Measurements from ENCODE around the gene TMED1. TPM values are rescaled to one million over a fixed set of nuclear protein-coding genes. Genes with fewer than 3 reads are reported as not detected.
A peak's percentile ranks its signal among the peaks of the same experiment; 100 is the strongest.

The TMED1 gene
- total and polyA plus RNA-seq, 2 of the 4 experiments (the other 2 are of a cell fraction): 37.6 to 41.4 TPM

- ATAC-seq (ENCODE audit: low read depth) (no peak), DNase-seq (no peak)
- H3K23ac ChIP-seq (ENCODE audit: low read depth, low read length): no peak overlapping the region
- H2BK15ac ChIP-seq (ENCODE audit: low read depth, low read length): no peak overlapping the region
- dilution Hi-C loops (cut with HindIII; ENCODE audit: low sequenced_read_pairs, unreplicated experiment) (no loop called here), intact Hi-C loops (cut with micrococcal nuclease) (no loop called here), in situ Hi-C loops (cut with MboI; ENCODE audit: low sequenced_read_pairs) (no loop called here)
- no peak overlapping the region for H3K9ac ChIP-seq (ENCODE audit: low read depth, low read length)
- H3K18ac ChIP-seq (ENCODE audit: low read depth, low read length): no peak overlapping the region
- CTCF ChIA-PET: no interaction called here
- no peak overlapping the region for H4K5ac ChIP-seq (ENCODE audit: low read depth, low read length)
- no peak overlapping the region for H2BK20ac ChIP-seq (ENCODE audit: low read depth, low read length)
- H3K36me3 ChIP-seq (ENCODE audit: control insufficient read depth, insufficient read depth, low read length): no peaks in the 10 kb centered on the region
- H3K4ac ChIP-seq (ENCODE audit: low read depth, low read length): no peak overlapping the region
- BruUV-seq (replicated peaks): no TSS peak
- H4K91ac ChIP-seq (ENCODE audit: insufficient read depth, low read depth, low read length): no peak overlapping the region
- peak overlapping the region in 1 of 2 experiments; percentile 10; a peak in 1 of 4 replicates for H4K8ac ChIP-seq (ENCODE audit: low read depth in 2 of 2, low read length in 2 of 2)
- no peak overlapping the region for H2BK120ac ChIP-seq (ENCODE audit: low read depth, low read length)
- peak overlapping the region; percentile 35 for H2AK9ac ChIP-seq (replicated peaks; ENCODE audit: low read depth, low read length, poor library complexity)
- 82% methylated on average over 2 of the region's 10 CpGs; no CpG with 5 or more reads in 1 of the 2 experiments for WGBS, 2 experiments (ENCODE audit: extremely low coverage in 2 of 2, insufficient read length in 1 of 2)
- H3K9me3 ChIP-seq (ENCODE audit: control insufficient read depth, insufficient read depth, low read length): no peaks in the 10 kb centered on the region
- H3K4me3 ChIP-seq (ENCODE audit: insufficient read depth, low read depth, low read length): no peak overlapping the region
- no peak overlapping the region for H2AFZ ChIP-seq (replicated peaks; ENCODE audit: low read length, poor library complexity)
- H3K4me1 ChIP-seq (ENCODE audit: control insufficient read depth, insufficient read depth, low read length): peaks cover 3% of the 10 kb centered on the region; the same call in 1 of the 2 replicates
- H3K27ac ChIP-seq (ENCODE audit: insufficient read depth, low read length): no peak overlapping the region
- no peak overlapping the region for H3K56ac ChIP-seq (ENCODE audit: extremely low read depth, insufficient read depth, low read length)
- peaks cover 30% of the 10 kb centered on the region for H3K9me1 ChIP-seq (ENCODE audit: insufficient read depth, low read length)
- H3K27me3 ChIP-seq (ENCODE audit: control insufficient read depth, insufficient read depth, low read length): no peaks in the 10 kb centered on the region
- H2AK5ac ChIP-seq (ENCODE audit: low read depth, low read length): peak overlapping the region; percentile 39; the same call in 1 of the 2 replicates
- H2BK5ac ChIP-seq (ENCODE audit: low read depth, low read length, poor library complexity, severe bottlenecking): no peak overlapping the region
- peaks cover 66% of the 10 kb centered on the region for H4K20me1 ChIP-seq (ENCODE audit: insufficient read depth, low read length)
- POLR2A ChIA-PET (ENCODE audit: unreplicated experiment): no interaction called here
- peaks cover 36 to 92% of the 10 kb centered on the region in 2 experiments for H3K79me1 ChIP-seq (ENCODE audit: low read depth in 1 of 2, low read length in 2 of 2)
- H3K14ac ChIP-seq (replicated peaks; ENCODE audit: low read depth, low read length): no peak overlapping the region
- H3K4me2 ChIP-seq (ENCODE audit: low read depth, low read length): no peak overlapping the region
- TF ChIP-seq MAFK (IDR thresholded peaks at IDR 0.05; ENCODE audit: low read depth, low read length) (no peak), POLR2A (IDR thresholded peaks at IDR 0.05; ENCODE audit: low read depth, low read length) (no peak), NFE2L2 (IDR thresholded peaks at IDR 0.05; ENCODE audit: low read depth, low read length) (no peak), BHLHE40 (IDR thresholded peaks at IDR 0.05; ENCODE audit: low read depth, low read length) (no peak), CEBPB (IDR thresholded peaks at IDR 0.05; ENCODE audit: low read depth, low read length) (no peak), RAD21 (IDR thresholded peaks at IDR 0.05; ENCODE audit: low read length) (no peak), MAZ (IDR thresholded peaks at IDR 0.05; ENCODE audit: borderline replicate concordance, low read depth, low read length) (no peak), CHD1 (IDR thresholded peaks at IDR 0.05; ENCODE audit: low read depth, low read length) (no peak), SMC3 (IDR thresholded peaks at IDR 0.05; ENCODE audit: low read depth, low read length) (no peak), RCOR1 (IDR thresholded peaks at IDR 0.05; ENCODE audit: insufficient replicate concordance, low read length) (no peak), RFX5 (IDR thresholded peaks at IDR 0.05; ENCODE audit: low read depth, low read length) (no peak), FOS (IDR thresholded peaks at IDR 0.05; ENCODE audit: low read depth, low read length) (no peak)
- TF ChIP-seq, protein P1, sequence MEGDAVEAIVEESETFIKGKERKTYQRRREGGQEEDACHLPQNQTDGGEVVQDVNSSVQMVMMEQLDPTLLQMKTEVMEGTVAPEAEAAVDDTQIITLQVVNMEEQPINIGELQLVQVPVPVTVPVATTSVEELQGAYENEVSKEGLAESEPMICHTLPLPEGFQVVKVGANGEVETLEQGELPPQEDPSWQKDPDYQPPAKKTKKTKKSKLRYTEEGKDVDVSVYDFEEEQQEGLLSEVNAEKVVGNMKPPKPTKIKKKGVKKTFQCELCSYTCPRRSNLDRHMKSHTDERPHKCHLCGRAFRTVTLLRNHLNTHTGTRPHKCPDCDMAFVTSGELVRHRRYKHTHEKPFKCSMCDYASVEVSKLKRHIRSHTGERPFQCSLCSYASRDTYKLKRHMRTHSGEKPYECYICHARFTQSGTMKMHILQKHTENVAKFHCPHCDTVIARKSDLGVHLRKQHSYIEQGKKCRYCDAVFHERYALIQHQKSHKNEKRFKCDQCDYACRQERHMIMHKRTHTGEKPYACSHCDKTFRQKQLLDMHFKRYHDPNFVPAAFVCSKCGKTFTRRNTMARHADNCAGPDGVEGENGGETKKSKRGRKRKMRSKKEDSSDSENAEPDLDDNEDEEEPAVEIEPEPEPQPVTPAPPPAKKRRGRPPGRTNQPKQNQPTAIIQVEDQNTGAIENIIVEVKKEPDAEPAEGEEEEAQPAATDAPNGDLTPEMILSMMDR (conservative IDR thresholded peaks at IDR 0.05; ENCODE audit: low read depth, low read length): no peak
- TF ChIP-seq, protein P2, sequence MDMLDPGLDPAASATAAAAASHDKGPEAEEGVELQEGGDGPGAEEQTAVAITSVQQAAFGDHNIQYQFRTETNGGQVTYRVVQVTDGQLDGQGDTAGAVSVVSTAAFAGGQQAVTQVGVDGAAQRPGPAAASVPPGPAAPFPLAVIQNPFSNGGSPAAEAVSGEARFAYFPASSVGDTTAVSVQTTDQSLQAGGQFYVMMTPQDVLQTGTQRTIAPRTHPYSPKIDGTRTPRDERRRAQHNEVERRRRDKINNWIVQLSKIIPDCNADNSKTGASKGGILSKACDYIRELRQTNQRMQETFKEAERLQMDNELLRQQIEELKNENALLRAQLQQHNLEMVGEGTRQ (IDR thresholded peaks at IDR 0.05; ENCODE audit: low read depth, low read length): no peak
- TF ChIP-seq, protein P3, sequence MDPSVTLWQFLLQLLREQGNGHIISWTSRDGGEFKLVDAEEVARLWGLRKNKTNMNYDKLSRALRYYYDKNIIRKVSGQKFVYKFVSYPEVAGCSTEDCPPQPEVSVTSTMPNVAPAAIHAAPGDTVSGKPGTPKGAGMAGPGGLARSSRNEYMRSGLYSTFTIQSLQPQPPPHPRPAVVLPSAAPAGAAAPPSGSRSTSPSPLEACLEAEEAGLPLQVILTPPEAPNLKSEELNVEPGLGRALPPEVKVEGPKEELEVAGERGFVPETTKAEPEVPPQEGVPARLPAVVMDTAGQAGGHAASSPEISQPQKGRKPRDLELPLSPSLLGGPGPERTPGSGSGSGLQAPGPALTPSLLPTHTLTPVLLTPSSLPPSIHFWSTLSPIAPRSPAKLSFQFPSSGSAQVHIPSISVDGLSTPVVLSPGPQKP (IDR thresholded peaks at IDR 0.05; ENCODE audit: borderline replicate concordance, low read depth, low read length): no peak
These were observed 40.6 kb upstream of the TMED1 start for GRCh38 chr19:10876459-10877240.
